IPS DF 4.7 (cell line): ENCODE data around the gene ARL5A.
"Not testable (repeated sequence)": the region's sequence is repeated elsewhere in the genome, so short reads cannot be mapped to it uniquely, and the experiment has no call there.

Experiments
- DNase-seq: peaks from one replicate; pipeline ENCODE4 v3.0.0-alpha.2; 2013; ENCODE audit warnings: low spot score; ENCODE audit errors: extremely low read depth

The ARL5A gene

DNA sequence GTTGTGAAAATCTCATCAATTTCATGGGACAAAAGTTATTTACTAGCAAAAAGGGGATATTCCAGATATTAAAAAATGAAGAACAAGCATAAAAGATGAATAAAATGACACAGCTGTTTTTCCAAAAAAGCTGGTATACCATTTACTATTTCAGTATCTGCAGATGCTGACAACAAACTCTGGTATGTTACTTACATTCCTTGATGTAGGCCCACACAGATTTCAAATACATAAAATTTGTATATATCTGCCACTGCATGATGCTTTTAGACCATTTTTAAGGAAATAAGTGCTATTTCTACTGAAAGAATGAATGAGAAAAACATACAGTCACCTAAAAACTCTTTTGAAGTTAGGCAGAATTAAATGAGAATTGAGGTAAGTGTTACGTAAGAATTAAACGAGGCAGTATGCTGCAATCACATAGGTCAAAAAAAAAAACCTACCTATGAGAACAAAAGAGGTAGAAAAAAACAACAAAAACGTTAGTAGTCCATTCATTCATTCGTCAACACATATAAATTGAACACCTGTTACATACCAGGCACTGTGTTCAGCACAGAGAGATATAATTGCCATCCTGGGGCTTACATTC is 32.5 kb downstream of the ARL5A start:
- DNase-seq: no peak

DNA sequence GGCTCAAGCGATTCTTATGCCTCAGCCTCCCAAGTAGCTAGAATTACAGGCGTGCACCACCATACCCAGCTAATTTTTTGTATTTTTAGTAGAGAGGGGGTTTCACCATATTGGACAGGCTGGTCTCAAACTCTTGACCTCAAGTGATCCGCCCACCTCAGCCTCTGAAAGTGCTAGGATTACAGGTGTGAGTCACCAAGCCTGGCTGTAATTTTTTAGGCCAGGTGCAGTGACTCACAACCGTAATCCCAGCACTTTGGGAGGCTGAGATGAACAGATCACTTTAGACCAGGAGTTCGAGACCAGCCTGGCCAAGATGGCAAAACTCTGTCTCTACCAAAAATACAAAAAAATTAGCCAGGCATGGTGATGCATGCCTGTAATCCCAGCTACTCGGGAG is 33.8 kb downstream of the ARL5A start:
- DNase-seq: not testable (repeated sequence)

DNA sequence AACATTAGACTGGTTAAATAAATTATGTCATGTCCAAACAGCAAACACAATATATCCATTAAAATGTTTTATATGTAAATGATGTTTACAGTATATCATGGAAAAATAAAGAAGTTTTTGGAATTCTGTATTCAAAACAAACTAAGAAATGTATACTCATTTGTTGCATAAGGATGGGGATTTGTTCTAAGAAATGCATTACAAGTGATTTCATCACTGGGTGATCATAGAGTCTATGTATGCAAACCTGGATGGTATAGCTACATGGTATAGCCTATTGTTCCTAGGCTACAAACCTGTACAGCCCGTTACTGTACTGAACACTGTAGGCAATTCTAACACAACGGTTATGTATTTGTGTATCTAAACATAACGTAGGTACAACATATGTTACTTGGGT is 35.1 kb downstream of the ARL5A start:
- no peak for DNase-seq

DNA sequence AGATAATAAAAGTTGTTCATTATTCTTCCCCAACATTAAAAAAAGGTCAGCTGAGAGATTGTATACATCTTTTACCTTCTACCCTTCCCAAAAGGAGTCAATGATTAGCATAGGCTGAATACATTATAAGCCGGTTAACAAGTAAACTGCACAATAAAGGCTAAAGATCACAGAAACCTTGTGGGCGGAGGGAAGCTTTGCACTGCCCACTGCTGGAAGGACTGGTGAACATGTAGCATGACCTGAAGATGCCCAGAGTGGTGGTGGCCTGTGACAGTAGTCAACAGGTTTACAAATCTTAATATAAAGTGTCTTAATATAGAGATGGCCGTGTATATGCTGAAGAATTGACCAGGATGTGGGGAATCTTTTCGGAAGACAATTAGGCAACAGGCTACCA is 35.6 kb downstream of the ARL5A start:
- no peak for DNase-seq

DNA sequence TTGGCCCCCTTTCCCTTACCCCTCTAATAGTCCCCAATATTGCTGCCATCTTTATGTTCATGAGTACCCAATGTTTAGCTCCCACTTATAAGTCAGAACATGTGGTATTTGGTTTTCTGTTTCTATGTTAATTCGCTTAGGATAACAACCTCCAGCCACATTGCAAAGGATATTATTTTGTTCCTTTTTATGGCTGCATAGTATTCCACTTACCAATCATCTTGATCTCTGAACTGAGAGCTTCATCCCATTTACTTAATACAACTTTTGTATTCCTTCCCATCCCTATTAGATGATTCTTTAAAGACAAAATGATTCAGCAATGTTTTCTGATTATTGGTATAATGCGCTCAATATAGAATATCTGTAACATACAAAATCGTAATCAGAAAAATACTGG is 36.7 kb downstream of the ARL5A start:
- DNase-seq: no peak

DNA sequence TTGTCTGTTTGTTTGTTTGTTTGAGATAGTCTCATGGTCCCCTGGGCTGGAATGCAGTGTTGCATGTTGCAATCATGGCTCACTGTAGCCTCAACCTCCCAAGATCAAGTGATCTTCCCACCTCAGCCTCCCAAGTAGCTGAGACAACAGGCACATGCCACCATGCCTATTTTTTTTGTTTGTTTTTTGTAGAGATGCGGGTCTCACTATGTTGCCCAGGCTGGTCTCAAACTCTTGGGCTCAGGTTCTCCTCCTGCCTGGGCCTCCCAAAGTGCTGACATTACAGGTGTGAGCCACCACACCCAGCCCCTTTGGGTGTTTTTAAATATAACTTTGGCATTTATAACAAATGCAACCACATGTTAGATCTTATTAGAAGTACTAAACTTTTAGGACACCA is 37.5 kb downstream of the ARL5A start:
- no peak for DNase-seq

DNA sequence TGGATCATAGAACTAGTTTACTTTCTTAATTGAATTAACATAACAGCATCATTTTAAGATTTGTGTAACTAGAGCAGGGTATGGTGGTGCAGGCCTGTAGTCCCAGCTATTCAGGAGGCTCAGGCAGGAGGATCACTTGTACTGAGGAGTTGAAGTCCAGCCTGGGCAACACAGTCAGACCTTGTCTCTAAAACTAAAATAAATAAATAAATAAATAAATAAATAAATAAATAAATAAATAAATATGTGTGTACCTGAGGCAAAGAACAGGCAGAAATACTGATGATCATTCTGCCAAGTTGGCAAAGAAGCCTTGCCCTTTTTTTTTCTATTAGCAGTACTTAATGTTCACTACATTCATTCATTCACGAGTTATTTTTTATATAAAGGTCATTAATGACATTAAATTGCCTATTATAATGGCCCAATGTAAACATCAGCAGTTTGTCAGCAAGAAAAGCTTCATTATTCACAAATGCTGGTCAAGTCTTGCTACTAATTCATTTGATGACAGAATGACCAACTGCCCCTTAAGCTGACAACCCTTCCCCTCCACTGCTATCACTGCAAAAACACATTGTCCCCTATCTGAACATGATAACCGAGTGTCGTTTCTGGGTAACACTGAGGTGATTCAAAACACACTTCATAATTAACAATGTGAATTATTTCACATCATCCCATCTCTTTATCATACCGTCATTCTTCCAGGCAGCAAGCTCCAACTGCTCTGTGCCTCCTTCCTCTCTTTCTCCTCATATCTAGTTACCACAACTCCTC is 39.0 kb downstream of the ARL5A start:
- no peak for DNase-seq

DNA sequence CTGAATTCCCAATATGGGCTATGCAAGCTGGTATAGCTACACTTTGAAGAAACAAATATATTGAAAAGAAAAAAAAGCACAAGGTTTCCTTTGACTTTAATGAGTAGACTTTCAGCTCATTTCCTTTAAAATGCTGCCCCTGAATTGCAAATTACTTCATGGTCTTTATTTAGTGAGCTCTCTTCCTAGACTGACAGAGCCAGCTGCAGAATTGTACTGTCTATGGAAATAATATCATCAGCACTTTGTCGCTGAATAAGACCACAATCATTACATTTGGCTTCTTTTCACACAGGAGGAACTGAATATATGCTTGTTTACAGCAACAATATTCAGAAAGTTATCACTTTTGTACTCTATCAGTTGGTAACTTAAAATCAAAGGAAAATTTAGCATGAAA is 41.7 kb downstream of the ARL5A start:
- DNase-seq: no peak

DNA sequence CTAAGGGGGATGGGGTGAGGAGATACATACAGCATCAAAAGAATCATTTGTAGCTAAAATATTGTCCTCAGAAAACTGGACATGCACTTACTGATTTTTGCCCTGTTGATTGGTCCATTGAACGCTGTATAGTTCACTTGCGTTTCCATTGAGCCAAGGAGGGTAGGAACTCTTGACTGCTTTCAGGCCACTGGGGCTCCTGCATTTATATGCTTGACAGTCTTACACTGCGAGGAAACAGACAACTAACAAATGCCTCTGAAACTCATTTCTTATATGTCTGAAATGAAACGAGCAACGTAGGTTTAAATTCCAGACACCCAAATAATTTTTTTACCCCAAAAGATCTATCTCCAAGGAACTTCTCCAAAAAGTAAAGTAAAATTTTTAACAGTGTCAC is 42.1 kb downstream of the ARL5A start:
- no peak for DNase-seq

DNA sequence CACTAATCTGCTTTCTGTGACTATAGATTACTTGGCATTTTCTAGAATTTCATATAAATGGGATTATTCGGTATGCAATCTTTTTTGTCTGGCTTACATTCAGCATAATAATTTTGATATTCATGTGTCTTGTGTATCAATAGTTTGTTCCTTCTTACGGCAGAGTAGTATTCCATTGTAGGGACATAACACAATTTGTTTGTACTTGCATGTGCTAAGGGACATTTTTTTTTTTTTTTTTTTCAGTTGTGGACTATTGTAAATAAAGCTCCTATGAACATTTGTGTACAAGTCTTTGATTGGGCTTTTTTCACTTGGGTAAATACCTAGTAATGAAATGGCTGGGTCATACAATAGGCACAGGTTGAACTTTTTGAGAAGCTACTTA is 45.1 kb downstream of the ARL5A start:
- DNase-seq: no peak

DNA sequence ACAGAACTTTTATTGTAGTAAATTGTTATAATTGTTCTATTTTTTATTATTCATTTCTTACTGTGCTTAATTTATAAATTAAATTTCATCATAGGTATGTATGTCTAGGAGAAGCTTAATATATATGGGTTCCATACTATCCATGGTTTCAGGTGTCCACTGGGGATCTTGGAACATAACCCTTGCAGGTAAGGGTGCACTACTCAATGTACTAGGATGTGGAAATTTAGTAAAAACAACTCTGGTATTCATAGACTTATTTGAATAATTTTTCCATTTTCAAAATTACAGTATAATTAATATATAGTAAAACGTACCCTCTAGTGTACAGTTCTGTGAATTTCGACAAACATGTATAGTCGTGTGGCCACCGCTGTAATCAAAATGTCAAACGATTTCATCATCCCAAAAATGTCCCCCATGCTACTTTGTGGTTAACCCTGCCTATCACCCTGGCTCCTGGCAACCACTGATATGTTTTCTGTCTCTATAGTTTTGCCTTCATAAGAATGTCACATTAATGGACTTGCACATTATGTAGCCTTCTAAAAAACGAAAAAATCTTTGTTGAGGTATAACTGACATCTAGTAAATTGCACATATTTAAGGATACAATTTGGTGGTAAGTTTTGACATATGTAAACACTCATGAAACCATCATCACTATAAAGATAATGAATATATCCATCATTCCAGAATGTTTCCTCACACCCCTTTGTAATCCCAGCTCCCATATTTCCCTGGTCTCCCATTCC is 45.7 kb downstream of the ARL5A start:
- no peak for DNase-seq

DNA sequence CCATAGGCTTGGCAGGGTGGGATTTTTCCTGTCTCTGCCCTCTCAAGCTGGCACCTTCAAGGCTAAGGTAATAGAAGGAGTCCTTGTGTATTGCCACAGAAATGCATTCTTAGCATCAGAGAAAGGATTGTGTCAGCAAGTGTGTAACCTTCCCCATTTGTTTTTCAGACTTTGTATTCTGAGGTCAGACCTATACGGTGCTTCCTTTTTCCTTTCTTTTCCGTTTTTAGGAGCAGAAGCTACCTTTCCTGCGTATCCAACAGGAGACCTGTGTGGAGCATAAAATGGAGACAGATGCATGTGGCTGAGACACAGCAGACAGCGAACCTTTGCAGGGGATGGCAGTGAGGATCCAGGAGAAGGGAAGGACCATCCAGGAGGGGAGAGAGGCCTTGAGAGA is 46.6 kb downstream of the ARL5A start:
- DNase-seq: no peak

DNA sequence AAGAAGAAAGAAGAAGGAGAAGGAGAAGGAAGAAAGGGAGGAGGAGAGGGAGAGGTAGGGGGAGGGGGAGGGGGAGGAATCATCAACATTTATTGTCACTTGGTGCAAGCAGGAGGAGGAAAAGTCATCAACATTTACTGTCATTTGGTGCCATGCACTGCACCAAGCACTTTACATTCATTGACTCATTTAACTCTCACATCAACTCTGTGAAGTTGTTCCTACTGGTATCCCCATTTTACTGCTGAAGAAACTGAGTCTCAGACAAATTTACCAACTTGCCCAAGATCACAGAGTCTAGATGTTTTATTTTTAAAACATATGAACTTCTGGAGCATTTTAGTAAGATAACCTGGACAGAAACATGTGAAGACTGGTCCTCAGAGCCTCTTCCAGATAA is 47.3 kb downstream of the ARL5A start:
- no peak for DNase-seq

DNA sequence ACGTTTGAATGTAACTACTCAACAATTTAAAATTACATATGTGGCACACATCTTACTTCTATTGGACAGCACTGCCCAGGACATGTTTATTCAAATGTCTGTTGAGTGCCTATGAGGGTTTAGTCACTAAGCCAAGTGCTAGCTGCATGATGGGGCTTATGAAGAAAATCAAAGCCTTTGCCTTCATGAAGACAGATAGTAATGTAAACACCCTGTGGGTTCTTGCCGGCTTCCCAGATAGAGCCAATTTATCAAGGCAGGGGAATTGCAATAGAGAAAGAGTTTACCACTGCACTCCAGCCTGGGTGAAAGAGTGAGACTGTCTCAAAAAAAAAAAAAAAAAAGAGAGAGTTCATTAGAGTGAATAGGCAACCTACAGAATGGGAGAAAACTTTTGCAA is 50.3 kb downstream of the ARL5A start:
- no peak for DNase-seq

DNA sequence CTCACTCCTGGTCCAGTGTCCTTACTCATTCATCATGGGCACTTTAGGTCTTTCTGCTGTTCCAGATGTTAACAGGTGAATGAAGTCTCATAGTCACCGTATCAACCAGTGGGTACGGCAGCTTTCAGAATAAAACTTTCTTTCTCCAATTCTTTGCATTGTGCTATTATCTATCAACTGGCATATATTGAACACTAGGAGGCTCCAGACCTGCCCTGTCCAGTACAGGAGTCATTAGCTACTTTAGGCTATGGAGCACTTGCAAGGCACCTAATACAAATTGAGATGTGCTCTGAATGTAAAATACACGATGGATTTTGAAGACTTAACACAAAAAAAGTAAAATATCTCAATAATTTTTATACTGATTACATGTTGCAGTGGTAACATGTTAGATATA is 50.7 kb downstream of the ARL5A start:
- DNase-seq: no peak

DNA sequence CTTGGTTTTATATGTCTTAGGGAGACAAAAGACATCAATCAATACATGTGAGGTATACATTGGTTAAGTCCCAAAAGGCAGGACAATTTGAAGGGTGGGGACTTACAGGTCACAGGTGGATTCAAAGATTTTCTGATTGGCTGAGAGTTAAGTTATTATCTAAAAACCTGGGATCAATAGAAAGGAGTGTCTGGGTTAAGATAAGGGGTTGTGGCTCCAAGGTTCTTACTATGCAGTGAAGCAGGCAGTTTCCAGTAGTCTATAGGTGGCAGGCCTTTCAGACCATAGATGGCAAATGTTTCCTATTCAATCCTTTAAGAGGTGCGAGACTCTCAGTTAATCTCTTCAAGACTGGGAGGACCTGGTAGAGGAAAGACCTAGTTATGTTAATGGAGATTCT is 51.9 kb downstream of the ARL5A start:
- DNase-seq: no peak

DNA sequence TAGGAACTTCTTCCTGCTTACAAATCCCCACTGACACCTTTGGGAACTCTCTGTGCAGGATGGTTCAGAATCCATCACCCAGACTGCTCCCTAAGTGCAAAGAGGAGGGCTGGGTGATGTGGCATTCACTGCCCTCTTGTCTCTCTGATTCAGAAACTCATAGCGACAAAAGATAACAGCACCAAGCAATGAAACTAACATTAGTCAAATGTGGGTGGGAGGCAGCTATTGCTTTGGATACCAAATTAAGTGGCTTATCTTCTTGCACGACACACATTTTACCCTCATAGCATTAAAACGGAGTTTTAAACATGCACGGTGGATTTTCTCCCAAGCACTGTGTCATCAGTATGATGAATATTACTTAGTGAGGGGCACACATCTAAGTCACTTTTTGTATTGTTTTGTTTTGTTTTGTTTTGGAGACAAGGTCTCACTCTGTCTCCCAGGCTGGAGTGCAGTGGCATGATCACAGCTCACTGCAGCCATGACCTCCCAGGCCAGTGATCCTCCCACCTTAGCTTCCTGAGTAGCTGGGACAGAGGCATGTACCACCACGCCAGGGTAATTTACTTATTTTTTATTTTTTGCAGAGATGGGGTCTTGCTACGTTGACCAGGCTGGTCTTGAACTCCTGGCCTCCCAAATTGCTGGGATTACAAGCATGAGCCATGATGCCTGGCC is 53.0 kb downstream of the ARL5A start:
- no peak for DNase-seq

DNA sequence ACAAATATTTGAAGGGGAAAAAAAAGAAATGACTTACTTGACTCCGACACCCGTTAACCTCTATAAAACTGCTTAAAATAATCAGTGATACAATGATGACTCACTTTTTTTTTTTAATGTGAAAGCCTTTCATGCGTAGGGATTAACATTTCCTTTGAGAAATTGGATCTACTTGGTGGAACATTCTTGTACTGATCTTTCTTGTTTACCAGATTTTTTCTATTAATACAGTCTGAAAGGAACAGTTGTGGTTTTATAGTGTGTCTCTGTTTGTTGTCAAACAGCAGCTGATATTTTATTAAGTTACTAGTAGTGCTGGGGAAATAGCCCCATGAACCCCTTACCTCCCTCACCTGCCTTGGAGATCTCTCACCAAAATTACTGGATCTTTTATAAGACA is 53.7 kb downstream of the ARL5A start:
- no peak for DNase-seq

DNA sequence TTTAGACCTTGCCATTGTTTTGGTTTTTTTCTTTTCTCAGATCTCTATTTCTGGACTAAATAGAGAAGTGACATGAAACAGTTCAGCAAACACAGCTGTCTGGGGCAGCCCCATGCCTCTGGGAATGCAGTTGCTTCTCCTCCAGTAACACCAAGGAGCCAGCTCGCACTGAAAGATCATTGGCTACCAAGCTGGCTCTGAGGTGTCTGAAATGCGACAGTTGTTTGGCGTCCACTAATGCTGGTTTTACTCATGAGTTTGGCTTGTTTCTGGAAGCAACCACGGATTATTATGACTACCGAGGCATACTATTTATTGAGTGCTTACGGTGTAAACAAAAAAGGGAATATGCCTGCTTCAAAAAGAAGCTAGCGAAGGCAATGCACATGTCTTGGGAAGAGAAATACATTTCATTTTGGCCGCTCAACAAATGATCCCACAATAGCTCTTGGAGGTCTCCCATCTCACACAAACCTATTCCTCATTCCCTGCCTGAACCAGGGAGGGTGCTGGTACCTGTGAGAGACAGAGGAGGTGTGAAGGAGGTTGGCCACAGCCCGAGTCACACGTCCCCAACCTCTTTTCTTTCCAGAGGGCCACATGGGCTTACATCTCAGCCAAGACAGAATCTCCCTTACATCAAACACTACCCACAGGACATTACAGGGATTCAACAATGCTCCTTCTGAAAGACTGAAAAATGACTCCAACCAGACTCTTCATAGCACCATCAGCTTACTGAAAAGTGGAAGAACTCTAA is 56.4 kb downstream of the ARL5A start:
- no peak for DNase-seq

DNA sequence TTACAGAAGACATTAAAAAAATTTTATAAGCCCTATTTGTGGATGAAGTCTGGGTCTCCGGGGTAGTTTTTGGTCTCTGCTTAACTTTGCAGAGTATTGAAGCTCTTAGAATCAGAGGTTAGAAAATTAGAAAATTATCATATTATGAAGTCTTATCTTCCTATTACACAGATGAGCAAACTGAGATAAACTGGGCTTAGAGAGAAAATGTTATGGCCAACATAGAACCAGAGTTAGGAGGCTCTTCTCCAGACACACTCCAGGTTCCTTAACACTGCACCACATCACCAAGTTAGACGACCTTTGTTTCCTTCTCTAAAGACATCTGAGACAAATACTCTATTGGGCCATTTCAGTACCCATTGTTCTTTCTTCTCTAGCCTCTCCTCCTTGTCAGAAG is 57.2 kb downstream of the ARL5A start:
- no peak for DNase-seq

DNA sequence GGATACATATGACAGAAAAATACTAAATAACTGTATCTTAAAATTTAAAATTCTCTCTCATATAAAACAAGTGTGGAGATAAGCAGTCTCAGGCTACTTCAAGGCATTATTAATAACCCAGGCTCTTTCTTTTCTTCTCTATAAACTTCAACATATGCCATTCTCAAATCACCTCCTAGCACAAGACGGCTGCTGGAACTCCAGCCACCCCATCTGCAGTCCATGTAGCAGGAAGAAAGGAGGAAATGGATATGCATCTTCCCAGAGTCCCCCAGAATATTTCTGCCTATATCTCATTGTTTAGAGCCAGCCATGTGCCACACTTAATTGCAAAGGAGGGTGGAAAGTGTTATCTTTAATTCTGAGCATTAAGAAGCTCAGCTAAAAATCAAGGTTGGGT is 58.6 kb downstream of the ARL5A start:
- DNase-seq: no peak
